Measurements from ENCODE around the gene PTPRU.
A peak's percentile ranks its signal among the peaks of the same experiment; 100 is the strongest.

PTPRU gene

DNA sequence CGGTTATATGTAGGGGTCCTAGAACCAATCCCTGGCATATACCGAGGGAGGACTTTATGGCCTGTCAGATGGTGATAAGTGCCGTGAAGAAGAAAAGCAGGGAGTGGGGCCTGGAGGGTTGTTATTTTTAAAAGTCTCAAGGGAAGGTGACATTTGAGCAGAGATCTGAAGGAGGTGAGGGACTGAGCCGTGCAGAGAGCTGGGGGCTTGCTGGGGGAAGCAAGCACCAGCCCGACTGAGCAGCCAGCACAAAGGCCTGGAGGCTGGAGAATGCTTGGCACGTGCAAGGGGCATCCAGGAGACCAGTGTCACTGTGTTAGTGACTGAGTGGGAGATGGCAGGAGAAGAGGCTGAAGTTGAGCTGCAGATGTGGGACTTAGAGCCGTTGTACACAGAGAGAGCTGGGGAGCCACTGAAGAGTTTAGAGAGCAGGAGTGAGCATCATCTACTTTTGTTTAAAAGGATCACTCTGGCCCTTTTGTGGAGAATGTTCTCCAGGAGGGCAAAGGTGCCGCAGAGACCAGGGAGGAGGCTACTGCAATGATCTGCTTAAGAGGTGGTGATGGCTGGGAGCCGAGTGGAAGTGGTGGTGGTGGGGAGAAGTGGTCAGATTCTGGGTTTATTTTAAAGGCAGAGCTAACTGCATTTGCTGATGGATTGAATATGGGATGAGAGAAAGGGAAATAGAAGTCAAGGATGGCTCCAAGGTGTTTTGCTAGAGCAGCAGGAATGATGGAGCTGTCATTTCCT lies 31.2 kb downstream of the PTPRU start:
- DNase-seq (ENCODE audit: low spot score): no peak

DNA sequence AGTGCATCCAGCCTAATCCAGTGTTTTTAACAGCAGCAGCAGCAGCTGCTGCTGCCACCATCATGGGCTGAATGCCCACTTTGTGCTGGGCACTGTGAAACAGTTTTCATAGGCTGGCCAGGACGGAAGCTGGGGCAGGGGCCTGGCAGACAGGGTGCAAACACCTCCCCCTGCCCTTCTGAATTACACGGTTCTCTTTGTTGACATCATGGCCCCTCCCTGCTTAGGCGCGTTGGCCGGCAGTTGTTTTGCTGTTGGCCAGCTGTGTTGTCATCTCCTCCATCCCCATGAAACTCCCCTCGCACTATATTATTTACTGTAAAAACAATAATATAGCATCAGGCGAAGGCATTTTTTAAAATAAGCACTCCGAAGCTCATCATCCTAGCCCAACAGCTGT lies 33.1 kb downstream of the PTPRU start:
- peak; percentile 85 for DNase-seq (ENCODE audit: low spot score)

DNA sequence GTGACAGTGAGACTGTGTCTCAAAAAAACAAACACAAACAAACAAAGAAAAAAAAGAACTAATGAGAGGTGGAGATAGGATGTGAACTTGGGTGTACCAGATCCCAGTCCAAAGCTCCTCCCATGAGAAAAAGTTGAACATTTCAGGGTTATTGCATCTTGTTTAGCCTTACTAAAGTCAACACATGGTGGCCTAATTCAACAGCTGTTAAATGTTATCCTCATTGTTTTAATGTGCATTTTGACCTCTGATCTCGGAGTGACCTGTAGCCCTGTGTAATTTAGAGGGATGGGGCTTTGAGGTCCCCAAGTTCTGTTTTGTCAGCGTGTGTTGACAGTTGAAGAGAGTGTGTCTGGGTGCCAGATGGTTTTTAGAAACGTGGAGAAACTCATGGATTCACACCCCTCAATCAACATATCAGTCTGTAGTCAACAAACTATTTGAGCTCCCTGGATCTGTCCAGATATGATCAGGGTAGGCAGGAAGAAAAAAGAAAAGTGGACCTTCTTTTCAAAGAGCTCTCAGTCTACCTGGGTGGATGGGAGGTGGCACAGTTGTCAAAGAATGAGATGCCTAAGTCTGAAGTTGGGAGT lies 34.7 kb downstream of the PTPRU start:
- no peak for DNase-seq (ENCODE audit: low spot score)

DNA sequence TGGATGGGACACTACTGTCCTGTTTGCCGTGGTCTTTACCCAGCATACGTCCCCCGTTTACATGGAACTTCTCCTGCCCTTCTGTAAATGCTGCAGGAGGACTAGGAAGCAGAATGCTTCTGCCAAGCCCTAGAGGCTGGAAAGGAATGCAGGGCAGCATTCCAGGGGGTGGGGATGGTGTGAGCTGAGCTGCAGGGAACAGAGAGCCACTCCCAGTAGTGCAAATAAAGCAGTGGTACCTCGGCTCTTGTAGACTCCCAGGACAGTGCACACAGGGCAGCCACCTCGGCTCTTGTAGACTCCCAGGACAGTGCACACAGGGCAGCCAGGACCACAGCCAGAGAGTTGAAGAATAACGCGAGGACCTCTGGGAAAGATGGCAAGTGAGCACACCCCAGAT lies 35.4 kb downstream of the PTPRU start:
- DNase-seq (ENCODE audit: low spot score): no peak

DNA sequence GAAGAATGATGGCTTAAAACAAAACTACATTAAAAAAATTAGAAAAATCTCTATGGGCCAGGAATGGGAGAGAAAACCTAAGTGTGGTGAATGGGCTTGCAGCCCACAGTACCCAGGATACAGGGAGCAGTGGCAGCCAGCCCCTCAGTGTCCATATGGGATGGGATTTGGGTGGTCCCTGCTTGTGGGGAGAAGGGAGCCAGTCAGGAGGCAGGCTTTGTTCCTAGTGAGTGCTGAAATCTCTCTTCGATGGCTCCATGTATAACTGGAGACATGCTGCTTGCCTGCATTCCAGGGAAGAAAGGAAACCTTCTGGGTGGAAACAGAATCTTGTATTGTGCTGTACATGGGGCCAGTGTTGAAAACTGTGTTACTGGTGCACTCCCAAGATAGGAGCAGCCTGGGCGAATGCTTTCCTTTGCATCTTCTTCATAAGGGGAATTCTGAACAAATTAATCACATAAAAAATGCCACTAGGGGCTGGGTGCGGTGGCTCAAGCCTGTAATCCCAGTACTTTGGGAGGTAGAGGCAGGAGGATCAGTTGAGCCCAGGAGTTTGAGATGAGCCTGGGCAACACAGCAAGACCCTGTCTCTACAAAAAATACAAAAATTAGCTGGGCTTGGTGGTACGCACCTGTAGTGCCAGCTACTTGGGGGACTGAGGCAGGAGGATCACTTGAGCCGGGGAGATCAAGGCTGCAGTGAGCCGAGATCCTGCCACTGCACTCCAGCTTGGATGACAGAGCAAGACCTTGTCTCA lies 36.0 kb downstream of the PTPRU start:
- DNase-seq (ENCODE audit: low spot score): no peak

DNA sequence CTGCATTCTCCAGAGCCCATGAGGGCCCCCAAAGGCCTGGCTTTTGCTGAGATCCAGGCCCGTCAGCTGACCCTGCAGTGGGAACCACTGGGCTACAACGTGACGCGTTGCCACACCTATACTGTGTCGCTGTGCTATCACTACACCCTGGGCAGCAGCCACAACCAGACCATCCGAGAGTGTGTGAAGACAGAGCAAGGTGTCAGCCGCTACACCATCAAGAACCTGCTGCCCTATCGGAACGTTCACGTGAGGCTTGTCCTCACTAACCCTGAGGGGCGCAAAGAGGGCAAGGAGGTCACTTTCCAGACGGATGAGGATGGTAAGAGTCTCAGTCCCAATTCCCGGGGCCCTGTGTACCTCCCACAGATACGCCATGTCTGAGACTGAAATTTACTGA lies 39.1 kb downstream of the PTPRU start:
- DNase-seq (ENCODE audit: low spot score): no peak

DNA sequence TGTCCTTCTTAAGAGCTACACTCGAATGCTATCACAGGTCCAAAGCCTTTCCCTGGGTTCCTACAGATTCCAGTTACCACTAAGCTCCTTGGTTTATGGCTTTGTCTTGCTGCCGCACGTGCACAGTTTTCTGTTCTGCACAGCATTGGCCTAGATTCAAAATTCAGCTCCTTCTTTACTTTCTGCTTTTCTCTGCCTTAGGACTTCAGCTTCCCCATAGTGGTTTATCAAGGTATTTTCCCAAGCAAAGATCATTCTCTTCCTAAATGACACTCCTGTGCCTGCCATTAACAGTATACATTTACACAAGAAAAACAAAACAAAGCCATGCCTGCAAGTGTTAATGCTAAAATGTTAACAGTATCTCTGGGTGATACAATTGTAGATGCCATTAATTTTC lies 41.8 kb downstream of the PTPRU start:
- DNase-seq (ENCODE audit: low spot score): no peak

DNA sequence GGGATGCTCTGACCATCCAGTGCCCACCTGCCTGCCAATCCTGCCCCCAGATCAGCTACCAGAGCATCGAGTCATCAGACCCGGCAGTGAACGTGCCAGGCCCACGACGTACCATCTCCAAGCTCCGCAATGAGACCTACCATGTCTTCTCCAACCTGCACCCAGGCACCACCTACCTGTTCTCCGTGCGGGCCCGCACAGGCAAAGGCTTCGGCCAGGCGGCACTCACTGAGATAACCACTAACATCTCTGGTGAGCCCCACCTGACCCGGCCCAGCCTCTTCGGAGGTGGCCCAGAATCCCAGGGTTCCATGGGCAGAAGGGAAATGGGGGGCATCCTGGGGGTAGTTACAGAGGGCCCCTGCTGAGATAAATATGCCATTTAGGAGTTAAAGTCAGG lies 43.1 kb downstream of the PTPRU start:
- no peak for DNase-seq (ENCODE audit: low spot score)

DNA sequence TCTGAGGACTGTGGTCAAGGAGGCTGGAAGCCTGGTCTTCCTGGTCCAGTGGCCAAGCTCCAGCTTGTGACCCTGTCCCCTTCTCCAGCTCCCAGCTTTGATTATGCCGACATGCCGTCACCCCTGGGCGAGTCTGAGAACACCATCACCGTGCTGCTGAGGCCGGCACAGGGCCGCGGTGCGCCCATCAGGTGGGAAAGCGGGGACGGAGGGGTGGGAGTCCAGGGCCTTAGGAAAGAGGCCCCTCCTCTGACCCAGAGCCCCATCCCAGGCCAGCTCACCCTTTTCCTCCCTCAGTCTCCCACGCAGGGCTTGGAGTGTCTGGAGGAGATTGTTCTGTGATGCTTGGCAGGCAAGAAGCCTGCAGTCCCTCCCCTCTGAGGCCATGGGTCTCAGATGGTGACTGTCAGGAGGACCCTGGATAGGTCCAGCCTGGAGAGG lies 43.6 kb downstream of the PTPRU start:
- no peak for DNase-seq (ENCODE audit: low spot score)

DNA sequence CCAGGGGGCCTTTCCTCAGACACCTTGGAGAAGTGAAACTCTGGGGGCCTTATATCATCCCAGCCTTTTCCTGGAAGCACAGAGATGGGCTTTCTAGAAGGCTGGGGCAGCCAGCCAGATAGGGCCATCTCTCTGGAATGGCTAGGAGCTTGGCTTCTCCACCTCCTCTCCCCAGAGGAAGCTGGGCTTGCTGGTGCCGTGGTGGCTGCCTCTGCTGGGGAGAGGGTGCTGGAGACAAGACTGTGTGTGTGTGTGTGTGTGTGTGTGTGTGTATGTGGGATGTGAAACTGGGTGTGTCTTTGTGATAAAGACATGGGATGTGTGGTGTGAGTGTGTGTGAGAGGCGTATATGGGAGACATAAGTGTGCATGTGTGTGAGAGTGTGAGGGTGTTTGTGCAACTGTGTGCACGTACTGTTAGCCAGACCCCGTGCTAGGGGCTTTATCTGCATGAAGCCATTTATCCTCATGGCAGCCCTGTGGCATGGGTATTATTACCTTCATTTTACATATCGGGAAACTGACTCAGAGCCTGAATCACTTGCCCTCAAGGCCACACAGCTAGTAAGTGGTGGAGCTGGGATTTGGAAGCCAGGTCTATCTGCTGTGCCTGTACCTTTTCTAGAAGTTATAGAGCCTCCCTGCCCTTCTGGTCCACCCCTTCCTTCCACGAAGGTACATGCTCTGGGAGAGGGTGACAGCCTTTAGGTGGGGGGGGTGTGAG lies 44.2 kb downstream of the PTPRU start:
- no peak for DNase-seq (ENCODE audit: low spot score)

DNA sequence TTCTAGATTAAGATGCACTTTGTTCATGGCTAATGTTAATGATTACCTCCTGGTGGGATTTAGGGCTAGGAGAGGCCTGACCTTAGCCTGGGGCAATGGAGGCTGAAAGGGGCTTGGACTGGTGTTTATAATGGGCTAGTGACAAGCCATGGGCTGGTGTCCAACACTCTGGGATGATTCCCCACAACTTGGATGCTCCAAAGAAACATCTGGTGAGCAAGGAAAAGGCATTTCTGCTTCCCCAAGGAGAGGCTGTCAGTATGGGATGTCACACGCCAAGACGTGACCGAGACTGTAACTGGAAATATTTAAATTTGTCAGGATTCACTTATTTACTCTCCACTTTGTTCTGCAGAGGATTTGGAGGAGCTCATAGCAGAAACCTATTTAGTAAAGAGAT lies 45.2 kb downstream of the PTPRU start:
- no peak for DNase-seq (ENCODE audit: low spot score)

DNA sequence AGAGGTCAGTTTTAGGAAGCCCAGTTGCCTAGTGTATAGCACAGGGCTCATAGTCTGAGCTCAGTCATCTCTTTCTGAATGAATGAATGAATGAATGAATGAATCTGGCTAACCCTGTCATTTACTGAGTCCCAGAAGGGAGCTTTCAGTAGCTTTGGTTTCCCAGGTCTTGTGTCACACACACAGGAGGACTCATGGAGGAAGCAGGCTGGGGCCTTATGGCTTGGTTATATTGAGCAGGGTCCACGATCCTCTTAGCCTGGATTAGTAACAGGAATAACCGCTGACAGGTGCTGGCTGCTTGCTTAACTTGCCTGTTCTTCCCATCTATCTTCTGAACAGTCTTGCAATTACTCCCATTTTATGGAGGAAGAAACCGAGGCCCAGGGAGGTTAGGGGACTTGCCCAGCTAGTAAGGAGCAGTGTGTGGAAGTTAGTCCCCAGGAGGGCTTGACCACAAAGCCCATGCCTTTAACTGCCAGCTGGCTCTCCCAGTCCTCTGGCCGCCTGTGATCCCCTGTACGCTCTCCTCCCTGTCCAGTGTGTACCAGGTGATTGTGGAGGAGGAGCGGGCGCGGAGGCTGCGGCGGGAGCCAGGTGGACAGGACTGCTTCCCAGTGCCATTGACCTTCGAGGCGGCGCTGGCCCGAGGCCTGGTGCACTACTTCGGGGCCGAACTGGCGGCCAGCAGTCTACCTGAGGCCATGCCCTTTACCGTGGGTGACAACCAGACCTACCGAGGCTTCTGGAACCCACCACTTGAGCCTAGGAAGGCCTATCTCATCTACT lies 46.0 kb downstream of the PTPRU start:
- DNase-seq (ENCODE audit: low spot score): no peak

DNA sequence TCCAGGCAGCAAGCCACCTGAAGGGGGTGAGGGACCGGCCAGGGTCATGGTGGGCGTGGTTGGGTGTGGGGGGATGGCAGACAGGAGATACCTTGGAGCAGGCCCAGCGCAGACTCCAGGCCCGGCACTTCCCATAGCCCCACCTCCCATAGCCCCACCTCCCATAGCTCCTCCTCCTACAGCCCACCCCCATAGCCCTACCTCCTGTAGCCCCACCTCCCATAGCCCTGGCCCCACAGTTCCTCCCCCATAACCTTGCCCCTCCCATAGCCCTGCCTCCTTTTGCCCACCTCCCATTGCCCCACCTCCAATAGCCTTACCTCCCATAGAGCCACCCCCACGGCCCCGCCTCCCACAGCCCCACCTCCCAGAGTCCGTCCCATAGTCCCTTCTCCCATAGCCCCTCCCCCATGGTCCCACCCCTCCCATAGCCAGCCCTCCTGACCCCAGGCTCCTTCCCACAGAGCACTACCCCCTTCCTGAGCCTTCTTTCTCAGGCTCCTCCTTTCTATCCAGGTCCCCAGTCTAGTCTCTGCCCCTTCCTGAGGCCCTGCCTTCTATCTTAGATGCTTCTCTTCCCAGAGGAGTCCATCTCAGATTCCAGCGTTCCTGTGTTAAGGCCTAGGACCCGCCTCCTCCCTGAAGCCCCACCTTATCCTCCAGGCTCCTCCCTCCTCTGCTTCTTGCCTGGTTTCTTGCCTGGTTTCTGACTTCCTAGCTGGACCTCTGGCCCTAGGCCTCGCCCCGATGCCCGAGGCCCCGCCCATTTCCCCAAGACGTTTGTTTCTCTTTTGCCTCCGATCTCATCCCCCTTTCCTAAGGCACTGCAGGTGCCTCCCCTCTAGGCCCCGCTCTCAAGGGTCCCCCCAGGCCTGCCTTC lies 46.8 kb downstream of the PTPRU start:
- no peak for DNase-seq (ENCODE audit: low spot score)

DNA sequence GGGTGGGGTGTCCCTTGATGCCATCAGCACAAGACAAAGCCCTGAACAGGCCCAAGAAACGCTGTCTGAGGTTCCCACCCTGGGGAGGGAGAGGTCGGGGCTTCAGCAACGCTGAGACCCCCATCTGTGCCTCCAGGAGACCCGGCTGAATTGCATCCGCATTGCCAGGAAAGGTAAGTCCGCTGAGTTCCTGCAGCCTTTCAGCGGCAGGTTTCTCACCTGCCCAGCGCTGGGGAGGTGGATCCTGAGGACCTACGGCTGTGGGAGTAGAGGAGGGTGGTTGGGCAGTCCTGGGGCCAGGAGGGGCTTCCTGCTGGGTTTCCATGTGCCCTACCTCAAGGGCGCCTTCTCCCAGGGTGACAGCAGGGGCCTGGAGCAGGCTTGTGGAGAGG lies 47.5 kb downstream of the PTPRU start:
- DNase-seq (ENCODE audit: low spot score): no peak

DNA sequence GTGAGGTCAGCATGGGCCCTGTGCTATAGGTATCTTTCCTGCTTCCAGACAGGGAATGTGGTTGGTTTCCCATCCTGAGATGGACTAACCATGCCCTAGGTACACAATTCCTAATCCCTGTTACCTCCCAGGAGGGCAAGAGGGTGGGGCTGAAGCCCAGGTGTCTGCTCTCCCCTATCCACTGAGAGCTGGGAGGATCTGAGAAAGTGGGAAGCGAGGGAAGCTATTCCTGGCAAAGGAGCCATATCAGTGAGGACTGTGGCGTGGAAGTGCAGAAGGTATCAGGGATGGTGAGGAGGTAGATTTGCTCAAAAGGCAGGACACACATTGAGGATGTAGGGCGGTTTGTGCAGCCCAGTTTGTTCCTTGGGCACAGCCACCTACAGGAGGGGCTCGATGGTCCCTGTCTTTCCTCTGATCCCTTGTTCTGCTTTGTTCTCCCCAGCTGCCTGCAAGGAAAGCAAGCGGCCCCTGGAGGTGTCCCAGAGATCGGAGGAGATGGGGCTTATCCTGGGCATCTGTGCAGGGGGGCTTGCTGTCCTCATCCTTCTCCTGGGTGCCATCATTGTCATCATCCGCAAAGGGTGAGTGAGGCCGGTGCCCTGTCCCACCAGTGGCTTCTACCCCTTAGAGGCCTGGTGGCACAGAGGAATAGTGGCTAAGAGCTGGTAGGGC lies 48.1 kb downstream of the PTPRU start:
- DNase-seq (ENCODE audit: low spot score): no peak

DNA sequence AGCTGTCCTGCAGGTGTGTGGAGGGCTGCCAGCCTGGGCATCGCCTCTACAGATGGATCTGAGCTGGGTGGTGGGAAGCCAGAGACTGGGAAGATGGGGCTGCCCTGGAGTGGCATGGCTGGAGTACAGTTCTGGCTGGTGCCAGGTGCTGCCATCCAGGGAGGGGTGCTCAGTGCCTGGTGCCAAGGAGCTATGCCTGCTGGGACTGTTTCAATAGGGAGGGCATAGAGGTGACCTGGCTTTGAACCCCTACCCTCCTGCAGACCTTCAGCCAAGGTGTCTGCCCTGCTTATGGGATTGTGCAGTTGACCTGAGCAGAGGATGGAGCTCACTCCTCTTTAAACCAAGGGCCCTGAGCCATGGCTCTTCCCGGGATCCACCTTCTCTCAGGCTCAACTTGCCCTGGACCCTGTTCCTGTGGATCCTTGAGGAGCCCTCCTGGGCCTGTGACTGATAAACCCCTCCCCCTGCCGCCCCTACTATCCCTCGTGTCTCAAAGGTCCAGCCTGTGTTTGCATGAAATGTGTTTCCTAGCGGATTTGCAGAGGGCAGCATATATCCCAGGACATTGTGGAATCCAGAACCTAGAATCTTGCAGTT lies 48.7 kb downstream of the PTPRU start:
- no peak for DNase-seq (ENCODE audit: low spot score)

DNA sequence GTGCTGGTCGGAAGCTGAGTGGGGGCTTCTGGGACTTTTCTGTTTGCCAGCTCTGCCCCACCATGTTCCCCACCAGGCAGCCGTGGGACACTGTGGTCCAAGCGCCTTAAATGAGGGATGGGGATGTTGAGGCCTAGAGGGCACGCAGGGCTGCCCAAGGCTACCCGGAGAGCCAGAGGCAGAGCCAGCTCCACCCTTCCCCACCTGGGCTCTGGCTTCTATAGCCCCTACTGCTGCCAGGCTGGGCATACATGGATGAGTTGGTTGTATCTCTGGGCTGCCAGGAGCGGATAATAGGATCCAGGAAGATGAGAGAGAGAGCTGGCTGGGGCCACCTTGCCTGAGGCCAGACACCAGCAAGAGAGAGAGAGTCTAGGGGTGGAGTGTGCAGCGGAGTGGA lies 49.4 kb downstream of the PTPRU start:
- no peak for DNase-seq (ENCODE audit: low spot score)

DNA sequence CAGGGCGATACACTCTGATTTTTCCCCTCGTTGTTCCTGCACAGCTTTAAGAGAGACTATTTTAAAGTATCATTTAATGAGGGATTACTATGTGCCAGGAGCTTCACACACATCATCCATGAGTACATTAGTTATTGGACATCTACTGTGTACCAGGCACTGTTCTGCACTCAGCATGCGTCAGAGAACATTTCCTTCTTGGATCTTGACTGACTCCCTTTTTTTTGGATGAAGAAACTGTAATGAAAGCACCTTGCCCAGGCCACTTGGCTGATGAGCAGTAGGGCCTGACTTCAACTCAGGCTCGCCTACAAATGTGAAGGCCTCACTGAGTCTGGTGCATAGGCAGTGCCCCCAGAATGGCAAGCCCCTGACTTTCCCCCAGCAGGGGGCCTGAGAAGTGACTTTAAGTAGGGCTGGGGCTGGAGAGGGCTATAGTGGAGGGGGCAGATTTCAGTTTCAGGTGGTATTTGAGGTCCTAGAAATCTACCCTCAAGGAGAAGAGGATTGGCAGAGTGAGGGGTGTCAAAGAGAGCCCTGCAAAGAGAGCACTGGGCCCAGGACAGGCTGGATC lies 50.0 kb downstream of the PTPRU start:
- DNase-seq (ENCODE audit: low spot score): no peak

DNA sequence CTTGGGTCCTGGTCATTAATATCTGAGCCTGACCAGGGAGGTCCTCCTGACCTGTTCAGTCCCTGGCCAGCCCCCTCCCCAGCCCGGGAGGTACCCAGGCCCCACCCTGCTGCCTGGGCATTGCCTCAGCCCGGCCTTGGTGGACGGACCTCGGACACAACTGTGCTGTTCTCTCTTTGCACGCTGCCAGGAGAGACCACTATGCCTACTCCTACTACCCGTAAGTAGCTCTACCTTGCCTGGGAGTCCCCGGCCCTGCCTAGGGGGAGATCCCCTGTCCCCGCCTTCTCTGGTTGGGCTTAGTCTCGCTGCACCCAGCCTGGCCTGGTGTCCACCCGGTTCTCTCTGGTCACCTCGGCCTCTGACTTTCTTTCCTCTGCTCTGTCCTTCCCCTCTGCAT lies 53.2 kb downstream of the PTPRU start:
- no peak for DNase-seq (ENCODE audit: low spot score)

All from globus pallidus (tissue), 1 donor.